ENCODE results near the gene TESK2.
A peak's percentile ranks its signal among the peaks of the same experiment; 100 is the strongest.

TESK2 gene

DNA sequence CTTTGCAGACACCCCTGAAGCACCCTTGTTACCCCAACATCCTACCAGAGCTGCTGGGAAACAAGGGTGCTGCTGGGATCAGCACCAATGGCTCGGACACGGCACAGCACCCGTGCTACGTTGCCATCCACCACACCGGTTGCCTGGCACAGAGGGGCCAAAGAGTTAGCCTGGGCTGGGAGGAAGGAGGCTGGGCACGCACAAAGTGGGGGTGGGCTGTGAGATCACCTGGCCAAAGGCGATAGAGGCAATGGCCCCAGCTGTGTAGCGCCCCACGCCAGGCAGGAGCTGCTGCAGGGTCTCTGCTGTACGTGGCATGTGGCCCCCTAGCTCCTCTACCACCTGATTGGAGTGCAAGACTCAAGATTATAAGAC is 158.6 kb downstream of the TESK2 start:
- DNase-seq = no peak

DNA sequence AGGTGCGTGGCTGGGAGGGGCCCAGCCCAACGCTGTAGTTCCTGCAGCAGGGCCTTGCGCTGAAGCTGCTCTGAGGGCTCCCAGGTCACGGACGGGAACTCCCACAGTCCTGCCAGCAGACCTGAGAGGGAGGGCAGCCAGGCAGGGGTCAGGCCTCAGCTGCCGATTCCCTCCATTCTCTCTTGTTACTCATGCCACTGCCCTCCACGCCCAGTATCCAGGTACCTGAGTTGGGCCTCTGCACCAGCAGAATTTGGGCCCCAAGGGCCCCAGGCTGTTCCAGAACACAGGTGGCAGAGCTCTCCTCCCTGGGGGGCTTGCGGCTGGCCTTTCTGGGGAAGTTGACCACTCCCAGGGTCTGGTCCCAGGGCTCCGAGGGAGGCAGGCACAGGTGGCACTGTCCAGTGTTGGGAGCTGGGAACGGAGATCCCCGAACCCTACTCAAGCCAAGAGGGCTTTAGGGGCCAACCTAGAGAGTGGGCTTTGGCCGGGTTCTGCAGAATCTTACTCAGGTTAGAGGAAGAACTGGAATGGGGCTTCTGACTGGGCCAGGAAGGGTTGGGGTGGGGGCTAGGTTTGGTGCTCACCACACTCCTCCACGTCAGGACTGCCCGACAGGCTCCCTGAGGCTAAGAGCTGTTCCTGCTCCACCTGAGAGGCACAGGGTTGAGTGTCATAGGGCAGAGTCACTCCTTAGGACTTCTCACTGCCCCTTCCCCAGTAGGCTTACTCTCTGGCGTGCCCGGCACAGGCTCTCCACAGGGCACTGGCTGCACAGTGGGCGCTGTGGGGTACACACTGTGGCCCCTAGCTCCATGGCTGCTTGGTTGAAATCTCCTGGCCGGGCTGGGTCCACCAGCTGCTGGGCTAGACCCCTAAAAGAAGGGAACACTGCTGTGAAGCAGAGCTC is 159.3 kb downstream of the TESK2 start:
- DNase-seq = no peak

DNA sequence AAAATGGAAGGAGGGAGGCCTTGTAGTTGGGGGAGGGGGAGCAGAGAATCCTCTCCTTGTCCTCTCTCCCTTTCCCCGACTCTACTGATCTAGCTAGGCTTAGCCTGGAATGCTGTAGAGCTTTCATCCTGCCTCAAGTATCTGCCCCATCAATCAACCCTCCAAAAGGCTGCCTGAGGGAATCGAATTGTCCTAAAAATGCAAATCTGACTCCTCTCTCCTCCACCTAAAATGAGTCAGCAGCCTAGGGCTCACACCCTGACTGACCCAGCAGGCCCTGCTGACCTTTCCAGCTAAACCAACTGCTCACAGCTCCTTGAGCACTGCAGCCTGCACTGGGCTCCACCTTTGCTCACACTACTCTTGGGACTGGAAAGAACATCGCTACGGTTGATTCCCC is 161.5 kb downstream of the TESK2 start:
- DNase-seq = no peak

DNA sequence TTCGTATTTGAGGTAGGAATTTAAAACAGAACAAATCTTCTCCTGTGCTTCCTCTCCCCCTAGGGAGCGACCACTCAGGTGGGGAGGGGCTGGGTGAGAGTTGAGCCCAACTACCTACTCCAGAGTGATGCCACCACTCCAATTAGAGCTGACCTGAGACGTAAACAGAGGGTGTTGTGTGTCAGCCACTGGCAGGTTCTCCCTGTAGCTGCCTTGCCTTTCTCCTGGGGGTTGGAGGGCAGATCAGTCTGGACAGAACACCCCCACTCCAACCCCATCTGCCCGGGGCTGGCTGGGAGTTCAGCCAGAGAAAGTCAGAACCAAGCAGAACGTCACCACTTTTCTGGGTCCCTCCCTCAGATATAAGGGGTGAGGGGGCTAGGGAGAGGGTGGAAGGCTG is 162.3 kb downstream of the TESK2 start:
- DNase-seq = no peak

DNA sequence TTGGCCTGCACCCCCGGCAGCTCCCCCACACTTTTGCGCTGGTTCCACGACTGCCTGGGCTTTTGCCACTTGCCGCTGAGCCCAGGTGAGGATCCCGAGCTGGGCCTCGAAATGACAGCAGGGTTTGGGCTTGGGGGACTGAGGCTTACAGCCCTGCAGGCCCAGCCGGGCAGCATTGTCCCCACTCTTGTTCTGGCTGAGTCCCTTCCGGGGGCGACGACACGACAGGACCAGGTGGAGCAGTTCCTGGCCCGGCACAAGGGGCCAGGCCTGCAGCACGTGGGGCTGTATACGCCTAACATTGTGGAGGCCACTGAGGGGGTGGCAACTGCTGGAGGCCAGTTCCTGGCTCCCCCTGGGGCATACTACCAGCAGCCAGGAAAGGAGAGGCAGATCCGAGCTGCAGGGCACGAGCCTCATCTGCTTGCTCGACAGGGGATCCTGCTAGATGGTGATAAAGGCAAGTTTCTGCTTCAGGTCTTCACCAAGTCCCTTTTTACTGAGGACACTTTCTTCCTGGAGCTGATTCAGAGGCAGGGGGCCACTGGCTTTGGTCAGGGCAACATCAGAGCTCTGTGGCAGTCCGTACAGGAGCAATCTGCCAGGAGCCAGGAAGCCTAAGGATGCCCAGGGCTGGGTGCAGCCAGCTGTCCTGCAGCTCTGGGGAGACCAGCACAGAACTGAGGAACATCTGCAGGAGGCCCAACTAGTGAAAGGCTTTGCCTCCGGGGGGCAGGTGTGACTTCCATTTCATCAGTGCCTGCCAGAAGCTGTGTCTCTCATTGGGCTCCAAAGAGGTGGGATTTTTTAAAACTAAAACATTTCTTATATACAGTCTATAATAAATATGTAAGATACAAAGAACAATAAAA is 163.1 kb downstream of the TESK2 start:
- no peak for DNase-seq

DNA sequence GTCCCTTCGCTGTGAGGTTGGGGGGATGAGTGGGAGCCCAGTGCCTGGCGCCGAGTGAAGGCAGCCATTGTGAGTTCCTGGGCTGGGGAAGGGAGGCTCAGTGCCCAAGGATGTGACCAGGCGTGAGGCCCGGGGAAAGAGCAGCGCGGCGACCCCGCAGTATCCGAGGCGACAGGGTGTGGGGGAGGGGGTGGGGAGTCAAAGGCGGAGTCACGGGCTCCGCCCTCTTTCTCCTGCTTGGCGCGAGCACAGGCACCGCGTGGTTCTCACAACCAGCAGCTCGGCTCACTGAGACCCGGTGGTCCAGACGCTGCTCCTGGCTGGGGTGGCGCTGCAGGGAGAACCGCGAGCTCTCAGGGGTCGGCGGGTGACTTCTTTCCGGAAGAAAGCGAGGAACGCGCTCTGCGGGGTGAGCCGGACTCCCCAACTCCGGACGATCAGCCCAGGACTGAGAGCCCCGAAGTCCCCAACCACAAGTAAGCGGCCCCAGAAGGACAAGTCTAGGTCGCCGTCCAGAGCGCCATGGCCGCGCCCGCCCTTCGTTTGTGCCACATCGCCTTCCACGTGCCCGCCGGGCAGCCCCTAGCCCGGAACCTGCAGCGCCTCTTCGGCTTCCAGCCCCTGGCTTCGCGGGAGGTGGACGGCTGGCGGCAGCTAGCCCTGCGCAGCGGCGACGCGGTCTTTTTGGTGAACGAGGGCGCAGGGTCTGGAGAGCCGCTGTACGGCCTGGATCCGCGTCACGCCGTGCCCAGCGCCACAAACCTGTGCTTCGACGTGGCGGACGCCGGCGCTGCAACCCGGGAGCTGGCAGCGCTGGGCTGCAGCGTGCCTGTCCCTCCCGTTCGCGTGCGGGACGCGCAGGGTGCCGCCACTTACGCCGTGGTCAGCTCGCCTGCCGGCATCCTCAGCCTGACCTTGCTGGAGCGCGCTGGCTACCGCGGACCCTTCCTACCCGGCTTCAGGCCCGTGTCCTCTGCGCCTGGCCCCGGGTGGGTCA is 164.0 kb downstream of the TESK2 start, which contains the start of gene HPDL:
TSS of gene HPDL (plus strand) at position 269 of the 997 bp plus-strand sequence. CDS start at position 523, 254 bp downstream.
- DNase-seq = peak; percentile 5 to 51 (median 36)

DNA sequence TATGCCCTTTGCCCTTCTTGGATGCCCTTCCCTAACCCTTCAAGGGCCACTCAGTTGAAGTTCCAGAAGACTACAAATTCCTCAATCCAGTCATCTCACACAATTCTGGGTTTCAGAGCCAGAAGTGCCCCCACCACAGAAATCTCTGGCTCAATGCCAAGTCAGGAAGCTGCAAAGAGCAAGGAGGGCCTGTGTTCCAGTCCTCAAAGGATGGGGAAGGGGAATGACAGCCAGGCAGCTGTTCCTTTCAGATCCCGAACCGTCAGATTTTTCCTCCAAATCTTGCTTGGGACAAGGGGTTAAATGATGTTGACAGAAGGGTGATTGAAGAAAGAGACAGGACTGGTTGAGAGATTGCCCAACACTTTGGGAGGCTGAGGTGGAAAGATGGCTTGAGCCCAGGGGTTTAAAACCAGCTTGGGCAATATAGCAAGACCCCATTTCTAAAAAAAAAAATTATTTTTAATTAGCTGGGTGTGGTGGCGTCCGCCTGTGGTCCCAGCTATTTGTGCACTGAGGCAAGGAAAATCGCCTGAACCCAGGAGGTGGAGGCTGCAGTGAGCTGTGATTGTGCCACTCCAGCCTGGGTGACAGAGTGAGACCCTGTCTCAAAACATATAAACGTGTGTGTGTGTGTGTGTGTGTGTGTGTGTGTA is 165.0 kb downstream of the TESK2 start:
- no peak for DNase-seq

DNA sequence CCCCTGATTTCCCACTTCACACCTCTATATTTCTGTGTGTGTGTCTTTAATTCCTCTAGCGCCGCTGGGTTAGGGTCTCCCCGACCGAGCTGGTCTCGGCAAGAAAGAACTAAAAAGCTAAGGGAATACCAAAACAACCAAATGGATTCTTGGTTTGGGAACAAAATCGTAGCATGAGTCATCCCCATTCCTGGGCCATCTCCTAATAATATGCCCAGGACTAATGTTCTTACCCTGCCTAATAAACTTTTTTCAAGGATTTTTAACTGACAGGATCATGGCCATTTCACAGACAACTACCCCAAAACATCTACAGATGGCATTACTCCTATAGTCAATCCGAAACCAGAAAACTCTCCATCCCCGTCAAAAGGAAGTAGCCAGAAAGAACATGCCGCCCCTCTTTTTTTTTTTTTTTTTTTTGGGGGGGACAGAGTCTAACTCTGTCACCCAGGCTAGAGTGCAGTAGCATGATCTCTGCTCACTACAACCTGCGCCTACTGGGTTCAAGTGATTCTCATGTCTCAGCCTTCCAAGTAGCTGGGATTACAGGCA is 168.4 kb downstream of the TESK2 start:
- DNase-seq = no peak

DNA sequence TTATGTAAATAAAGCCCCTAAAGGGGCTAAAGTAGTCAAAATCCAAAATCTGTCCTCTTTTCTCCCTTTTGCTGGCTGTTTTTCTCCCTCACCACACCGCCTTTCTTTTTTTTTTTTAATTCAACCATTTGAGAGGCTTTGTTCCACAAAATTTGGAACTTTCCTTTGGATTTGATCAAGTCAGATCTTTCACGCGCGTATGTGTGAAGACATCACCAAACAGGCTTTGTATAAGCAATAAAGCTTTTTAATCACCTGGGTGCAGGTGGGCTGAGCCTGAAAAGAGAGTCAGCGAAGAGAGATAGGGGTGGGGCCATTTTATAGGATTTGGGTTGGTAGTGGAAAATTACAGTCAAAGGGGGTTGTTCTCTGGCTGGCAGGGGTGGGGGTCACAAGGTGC is 169.5 kb downstream of the TESK2 start:
- no peak for DNase-seq

DNA sequence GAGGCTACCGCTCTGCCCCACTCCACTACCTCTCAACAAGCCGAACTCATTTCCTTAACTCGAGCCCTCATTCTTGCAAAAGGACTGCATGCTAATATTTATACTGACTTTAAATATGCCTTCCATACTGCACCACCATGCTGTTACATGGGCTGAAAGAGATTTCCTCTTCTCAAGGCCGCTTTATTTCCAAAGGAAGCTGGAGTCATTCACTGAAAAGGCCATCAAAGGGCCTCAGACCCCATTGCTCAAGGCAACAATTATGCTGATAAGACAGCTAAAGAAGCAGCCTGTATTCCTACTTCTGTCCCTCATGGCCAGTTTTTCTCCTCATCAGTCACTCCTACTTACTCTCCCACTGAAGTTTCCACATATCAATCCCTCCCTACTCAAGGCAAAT is 171.2 kb downstream of the TESK2 start:
- no peak for DNase-seq

DNA sequence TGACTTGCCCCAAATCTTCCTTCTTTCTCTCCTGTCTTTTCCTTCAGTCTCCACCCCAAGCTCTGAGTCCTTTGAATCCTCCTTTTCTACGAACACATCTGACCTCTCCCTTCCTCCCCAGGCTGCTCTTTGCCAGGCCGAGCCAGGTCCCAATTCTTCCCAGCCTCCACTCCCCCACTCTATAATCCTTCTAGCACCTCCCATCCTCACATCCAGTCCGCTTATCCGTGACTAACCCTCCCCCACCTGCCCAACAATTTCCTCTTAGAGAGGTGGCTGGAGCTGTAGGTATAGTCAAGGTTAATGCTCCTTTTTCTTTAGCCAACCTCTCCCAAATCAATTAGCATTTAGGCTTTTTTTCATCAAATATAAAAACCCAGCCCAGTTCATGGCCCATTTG is 173.8 kb downstream of the TESK2 start:
- DNase-seq = no peak

DNA sequence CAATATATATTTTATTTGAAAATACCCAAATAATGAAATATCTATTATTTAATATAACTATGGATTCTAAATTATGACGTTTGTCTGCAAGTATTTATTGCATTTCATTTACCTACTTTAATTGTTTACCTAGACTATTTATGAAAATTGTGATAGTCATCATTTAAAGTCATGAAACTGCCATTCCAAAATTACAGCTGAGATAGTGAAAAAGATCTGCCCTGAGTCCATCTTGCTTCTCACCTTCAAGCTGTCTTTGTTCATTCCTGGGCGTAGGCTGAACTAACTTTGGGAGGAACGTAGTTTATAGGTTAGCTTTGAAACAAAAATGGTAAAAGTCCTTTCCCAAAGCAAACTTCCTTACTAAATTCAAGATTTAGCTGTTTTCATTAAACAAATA is 176.7 kb downstream of the TESK2 start:
- no peak for DNase-seq

DNA sequence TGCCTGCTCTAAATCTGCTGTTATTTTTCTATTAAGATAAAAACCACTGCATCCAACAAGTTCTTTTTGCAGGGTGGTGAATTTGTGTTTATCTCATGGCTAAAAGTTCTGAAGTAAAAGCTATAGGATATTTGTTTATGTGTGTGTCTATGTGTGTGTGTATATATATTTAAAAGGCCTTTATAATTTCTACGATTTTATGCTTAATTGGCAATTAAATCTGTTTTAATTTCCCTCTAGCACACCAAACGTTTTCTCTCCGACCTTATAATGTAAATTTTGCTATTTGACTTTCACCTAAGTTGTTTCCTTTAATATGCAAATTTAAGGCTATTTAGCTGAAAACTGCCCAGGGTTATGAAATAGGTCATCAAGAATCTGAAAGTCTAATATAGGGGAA is 184.1 kb downstream of the TESK2 start:
- no peak for DNase-seq

DNA sequence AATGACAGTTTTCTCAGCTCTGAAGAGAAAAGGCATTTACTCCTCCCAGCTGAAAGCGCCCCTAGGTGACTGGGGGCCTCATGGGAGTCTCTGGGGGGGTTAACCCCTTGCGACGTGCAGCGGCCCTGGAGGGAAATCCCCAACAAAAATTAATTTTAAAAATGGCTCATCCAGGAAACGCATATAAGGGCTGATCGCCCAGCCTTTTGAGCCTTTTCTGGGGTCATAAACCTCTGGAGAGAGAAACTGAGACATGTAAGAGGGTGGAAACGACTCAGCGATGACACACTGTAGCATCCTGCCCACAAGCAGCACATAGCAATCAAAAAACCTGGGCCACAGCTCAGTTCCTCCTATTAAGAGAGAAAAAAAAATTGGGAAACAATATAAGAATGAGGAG is 184.6 kb downstream of the TESK2 start:
- no peak for DNase-seq

DNA sequence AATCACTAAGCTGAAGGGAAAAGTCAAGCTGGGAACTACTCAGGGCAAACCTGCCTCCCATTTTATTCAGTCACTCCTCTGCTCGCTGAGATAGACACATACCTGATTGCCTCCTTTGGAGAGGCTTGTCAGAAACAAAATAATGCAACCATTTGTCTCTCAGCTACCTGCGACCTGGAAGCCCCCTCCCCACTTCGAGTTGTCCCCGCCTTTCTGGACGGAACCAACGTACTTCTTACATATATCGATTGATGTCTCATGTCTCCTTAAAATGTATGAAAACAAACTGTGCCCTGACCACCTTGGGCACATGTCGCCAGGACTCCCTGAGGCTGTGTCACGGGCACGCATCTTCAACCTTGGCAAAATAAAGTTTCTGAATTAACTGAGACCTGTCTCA is 185.7 kb downstream of the TESK2 start:
- DNase-seq = no peak

DNA sequence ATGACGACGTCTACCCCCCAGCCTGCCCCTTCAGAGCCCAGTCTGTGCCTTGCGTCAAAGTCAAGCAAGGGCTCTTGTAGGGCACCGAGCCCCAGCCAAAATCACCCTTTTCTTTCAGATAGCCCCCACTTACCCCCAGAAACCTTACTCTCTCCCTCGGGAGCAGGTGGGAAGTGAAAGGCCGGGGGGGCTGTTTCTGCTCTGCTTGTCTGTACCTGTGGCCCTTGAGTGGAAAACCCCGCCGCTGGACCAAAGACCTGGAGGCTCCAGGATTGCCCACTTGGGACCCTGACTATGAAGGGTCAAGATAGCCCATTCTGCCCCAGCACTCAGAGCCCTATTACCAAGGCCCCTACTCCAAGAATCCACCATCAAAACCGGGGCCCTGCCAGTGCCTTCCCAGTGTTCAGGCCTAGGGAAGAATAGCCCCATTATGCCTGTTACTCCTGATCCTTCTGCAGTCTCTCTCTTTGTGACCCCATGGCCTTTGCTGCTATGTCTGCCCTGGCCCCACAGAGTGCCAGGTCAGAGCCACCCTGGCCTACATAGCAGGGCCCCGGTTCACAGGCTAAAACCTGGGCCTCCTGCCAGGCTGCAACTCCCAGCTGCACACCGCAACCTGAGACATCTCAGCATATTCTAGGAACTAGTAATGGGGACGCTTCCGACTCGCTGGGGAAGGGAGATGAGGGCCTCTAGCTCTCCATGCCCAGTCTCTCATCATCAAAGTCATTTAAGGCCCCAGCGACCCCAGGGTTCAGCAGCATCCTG is 186.5 kb downstream of the TESK2 start:
- DNase-seq = peak in 1 of 6 experiments; percentile 22

DNA sequence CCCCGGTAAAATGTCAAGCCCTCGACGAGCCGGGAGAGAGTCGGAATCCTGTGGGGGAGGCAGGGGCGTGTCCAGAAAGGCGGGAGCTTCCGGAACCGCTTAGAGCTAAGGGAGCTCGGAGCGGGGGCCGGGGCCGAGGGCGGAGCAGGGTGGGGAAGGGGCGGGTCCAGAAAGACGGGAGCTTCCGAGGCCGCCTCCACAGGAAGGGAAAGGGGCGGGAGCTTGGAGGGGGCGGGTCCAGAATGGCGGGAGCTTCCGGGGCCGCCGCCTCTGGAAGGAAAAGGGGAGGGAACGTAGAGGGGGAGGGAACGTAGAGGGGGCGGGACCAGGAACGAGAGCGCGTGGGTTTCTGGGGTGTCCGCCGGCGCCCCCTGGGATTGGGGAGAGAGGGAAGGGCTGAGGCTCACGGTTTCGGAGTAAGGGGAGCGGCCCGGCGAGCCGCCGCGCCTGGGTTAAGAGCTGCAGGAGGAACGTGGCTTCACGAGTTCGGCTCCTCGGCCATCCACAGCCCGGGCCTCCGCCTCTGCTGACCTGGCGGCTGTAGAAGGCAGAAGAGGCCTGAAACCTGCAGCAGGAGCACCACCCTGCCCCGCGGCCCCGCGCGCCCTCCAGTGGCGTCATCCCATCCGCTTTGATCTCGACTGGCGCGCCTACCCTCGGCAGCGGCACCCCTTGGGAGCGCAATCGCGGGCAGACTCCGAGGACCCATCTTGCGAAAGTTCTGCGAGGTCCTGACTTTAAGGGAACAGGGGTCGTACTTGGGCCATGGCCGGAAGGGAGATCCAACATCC is 187.2 kb downstream of the TESK2 start:
- peak; percentile 94 to 98 (median 98) for DNase-seq

DNA sequence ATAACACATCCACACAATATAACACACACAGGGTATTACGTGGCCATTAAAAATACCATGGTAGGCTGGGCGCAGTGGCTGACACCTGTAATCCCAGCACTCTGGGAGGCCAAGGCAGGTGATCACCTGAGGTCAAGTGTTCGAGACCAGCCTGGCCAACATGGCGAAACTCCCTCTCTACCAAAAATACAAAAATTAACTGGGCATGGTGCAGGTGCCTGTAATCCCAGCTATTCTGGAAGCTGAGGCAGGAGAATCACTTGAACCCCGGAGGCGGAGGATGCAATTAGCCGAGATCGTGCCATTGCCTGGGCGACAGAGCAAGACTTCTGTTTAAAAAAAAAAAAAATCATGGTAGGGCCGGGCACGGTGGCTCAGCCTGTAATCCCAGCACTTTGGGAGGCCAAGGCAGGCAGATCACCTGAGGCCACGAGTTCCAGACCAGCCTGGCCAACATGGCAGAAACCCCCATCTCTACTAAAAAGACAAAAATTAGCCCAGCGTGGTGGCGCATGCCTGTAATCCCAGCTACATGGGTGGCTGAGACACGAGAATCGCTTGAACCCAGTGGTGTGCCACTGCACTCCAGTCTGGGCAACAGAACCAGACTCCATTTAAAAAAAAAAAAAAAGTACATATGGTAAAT is 188.3 kb downstream of the TESK2 start:
- no peak for DNase-seq

DNA sequence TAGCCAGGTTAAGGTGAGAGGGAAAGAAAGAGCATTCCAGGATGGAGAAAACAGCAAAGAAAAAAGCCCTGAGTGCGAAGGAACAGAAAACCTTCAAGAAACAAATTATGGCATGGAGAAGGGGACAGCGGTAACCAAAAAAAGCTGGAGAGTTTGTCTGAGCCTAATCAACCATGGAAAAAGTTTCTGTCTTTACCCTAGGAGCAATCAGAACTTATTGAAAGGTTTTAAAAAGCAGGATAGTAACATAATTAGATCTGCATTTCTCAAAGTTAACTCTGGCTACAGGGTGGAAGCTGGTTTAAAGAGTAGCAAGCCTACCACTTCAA is 190.3 kb downstream of the TESK2 start:
- DNase-seq = no peak
